NB4 (cell line): ENCODE measurements around the gene OPA1.

Experiments
- MYC ChIP-seq: IDR thresholded peaks from 2 replicates; pipeline ENCODE4 v1.6.1; 2011; ENCODE audit warnings: low read depth, low read length
- POLR2A ChIP-seq: IDR thresholded peaks from 2 replicates; pipeline ENCODE4 v1.6.1; 2011; ENCODE audit warnings: mild to moderate bottlenecking; ENCODE audit not compliant: insufficient read length; ENCODE audit errors: extremely low read depth
- TF ChIP-seq, protein P1 (sequence below): IDR thresholded peaks from one replicate; pipeline ENCODE4 v1.5.1; 2012; ENCODE audit warnings: low read depth, low read length

DNA sequence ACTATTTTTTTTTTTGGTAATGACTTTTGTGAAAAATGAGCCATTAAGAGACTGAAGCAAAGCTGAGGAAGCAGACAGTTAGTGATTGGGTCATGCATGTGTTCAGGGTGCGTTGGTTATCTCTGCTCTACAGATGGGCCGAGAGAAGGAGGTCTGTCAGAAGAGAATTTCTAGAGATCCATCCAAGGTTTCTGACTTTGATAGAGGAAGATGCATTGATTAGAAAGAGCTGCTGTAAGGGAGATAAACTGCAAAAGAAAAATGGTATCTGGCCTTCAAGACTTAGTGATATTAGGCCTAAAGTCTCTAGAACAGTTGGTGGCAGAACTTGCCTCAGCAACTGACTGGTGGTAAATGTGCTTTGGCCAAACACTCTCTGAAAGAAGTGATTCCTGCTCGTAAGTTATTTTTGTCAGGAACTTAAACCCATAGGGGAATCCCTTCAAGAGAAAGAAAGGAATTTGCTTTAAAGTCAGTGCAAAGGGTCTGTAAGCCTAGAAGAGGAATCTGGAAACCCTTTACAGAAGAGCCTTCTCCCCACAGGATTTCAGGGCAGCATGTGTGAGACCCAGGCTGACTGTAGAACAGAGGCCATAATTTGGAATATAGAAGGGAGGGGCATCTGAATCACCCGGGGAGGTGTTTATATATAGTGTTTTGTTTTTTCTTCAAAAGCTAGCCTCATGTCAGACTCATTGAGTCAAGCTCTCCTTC is 67.8 kb downstream of the OPA1 start:
- TF ChIP-seq, protein P1, sequence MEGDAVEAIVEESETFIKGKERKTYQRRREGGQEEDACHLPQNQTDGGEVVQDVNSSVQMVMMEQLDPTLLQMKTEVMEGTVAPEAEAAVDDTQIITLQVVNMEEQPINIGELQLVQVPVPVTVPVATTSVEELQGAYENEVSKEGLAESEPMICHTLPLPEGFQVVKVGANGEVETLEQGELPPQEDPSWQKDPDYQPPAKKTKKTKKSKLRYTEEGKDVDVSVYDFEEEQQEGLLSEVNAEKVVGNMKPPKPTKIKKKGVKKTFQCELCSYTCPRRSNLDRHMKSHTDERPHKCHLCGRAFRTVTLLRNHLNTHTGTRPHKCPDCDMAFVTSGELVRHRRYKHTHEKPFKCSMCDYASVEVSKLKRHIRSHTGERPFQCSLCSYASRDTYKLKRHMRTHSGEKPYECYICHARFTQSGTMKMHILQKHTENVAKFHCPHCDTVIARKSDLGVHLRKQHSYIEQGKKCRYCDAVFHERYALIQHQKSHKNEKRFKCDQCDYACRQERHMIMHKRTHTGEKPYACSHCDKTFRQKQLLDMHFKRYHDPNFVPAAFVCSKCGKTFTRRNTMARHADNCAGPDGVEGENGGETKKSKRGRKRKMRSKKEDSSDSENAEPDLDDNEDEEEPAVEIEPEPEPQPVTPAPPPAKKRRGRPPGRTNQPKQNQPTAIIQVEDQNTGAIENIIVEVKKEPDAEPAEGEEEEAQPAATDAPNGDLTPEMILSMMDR: no peak
- TF ChIP-seq POLR2A (no peak), MYC (no peak)
